Endothelial cell (in vitro differentiated cells): ENCODE measurements around the gene EXOG. TPM values are rescaled to one million over a fixed set of nuclear protein-coding genes. Genes with fewer than 3 reads are reported as not detected.
A peak's percentile ranks its signal among the peaks of the same experiment; 100 is the strongest.

ENCODE experiments used
- DNase-seq: peaks from one replicate; pipeline ENCODE4 v3.0.0; 2021; ENCODE audit warnings: low spot score
- H3K27ac Mint-ChIP-seq: one replicate; pipeline ENCODE4 v1.8.0; 2021; ENCODE audit warnings: mixed read lengths, inconsistent platforms; ENCODE audit not compliant: unreplicated experiment
- H3K27me3 Mint-ChIP-seq: one replicate; pipeline ENCODE4 v1.8.0; 2021; ENCODE audit warnings: mild to moderate bottlenecking, moderate library complexity, mixed read lengths, inconsistent platforms; ENCODE audit not compliant: unreplicated experiment
- H3K36me3 Mint-ChIP-seq: one replicate; pipeline ENCODE4 v1.8.0; 2021; ENCODE audit warnings: mild to moderate bottlenecking, low read depth, mixed read lengths, inconsistent platforms; ENCODE audit not compliant: unreplicated experiment
- H3K4me1 Mint-ChIP-seq: one replicate; pipeline ENCODE4 v1.8.0; 2021; ENCODE audit warnings: mild to moderate bottlenecking, mixed read lengths, inconsistent platforms; ENCODE audit not compliant: unreplicated experiment
- H3K4me3 Mint-ChIP-seq: one replicate; pipeline ENCODE4 v1.8.0; 2021; ENCODE audit warnings: mild to moderate bottlenecking, mixed read lengths, inconsistent platforms; ENCODE audit not compliant: unreplicated experiment
- H3K9me3 Mint-ChIP-seq: one replicate; pipeline ENCODE4 v1.8.0; 2021; ENCODE audit warnings: mixed read lengths, inconsistent platforms; ENCODE audit not compliant: unreplicated experiment
- CTCF ChIP-seq: fragments of 200-600 bp; sonication (generic); IDR thresholded peaks from one replicate; pipeline ENCODE4 v1.5.0; 2021; ENCODE audit warnings: antibody characterized with exemption; ENCODE audit not compliant: unreplicated experiment
- total RNA-seq: library from RNA; stranded (reverse); fragmentation: NEBNext Ultra II Directional; extraction: Animal tissue kit (Norgen Biotek cat#: 25700); gene quantifications from one replicate; pipeline ENCODE4 v1.2.1, GENCODE V29; 2021; ENCODE audit not compliant: unreplicated experiment

The EXOG gene
- total RNA-seq, 1 donor from 2014 or later: 18.3 TPM

DNA sequence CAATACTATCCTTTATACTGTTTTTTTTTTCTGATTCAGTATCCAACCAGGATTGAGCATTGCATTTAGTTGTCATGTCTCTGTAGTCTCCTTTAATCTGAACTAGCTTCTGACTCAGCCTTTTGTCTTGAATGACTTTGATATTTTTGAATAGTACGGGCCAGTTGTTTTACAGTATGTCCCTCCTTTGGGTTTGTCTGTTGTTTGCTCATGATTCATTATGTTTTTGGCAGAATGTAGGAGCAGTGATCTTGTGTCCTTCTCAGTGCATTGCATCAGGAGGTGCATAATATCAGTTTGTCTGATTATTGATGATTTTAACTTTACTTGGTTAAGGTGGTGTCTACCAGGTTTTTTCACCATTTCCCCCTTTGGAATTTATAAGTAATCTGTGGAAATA, 20.5 kb downstream of the EXOG start:
- DNase-seq: no peak
- no peak overlapping the region for H3K4me3 Mint-ChIP-seq
- H3K27me3 Mint-ChIP-seq: peaks cover 2% of the 10 kb centered on the region
- H3K9me3 Mint-ChIP-seq: no peaks in the 10 kb centered on the region
- no peak overlapping the region for H3K27ac Mint-ChIP-seq
- H3K4me1 Mint-ChIP-seq: peaks cover 7% of the 10 kb centered on the region
- peaks cover 8% of the 10 kb centered on the region for H3K36me3 Mint-ChIP-seq
- no peak for TF ChIP-seq CTCF

DNA sequence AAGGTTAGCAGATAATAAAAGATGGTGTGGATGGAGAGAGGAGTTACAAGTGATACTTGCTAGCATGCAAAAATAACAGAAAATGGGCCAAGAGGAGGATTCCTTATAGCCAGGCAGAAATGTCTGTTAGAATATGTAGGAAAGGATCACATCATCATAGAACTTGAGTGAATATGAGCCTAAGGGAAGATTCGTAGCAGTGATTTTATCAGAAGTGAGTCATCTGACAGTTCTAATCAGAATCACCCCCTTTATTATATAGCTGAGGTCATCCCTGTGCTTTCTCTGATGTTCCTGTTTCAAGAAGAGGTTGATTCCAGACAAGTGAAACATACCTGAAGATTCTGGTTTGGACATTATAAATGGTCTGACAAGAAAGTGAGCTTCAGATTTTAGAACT, 22.9 kb downstream of the EXOG start:
- Mint-ChIP-seq H3K4me3 (no peak overlapping the region), H3K4me1 (peaks cover 7% of the 10 kb centered on the region), H3K27ac (no peak overlapping the region), H3K9me3 (no peaks in the 10 kb centered on the region), H3K36me3 (peaks cover 3% of the 10 kb centered on the region), H3K27me3 (peaks cover 2% of the 10 kb centered on the region)
- TF ChIP-seq CTCF: no peak
- DNase-seq: no peak

DNA sequence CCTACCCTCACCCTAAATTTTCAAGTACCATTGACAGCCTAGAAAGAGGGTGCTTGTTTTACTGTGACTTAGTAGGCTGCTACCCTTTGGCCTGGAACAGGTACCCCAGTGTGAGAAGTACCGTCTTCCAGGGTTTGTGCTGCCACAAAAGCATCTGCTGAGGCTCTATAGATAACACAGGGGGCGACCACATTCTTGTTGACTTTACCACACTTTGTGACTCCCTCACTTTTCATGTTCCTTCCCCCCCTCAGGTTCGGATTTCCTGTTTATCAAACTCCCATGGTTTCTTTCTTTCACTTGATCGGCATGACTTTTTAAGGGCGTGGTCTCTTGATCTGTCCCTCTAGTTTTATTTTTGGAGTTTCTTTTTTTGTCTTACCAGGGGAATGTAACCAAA, 23.5 kb downstream of the EXOG start:
- H3K27me3 Mint-ChIP-seq: peaks cover 2% of the 10 kb centered on the region
- H3K9me3 Mint-ChIP-seq: no peaks in the 10 kb centered on the region
- no peak for DNase-seq
- TF ChIP-seq CTCF: no peak
- no peaks in the 10 kb centered on the region for H3K36me3 Mint-ChIP-seq
- H3K4me3 Mint-ChIP-seq: no peak overlapping the region
- H3K27ac Mint-ChIP-seq: no peak overlapping the region
- peaks cover 7% of the 10 kb centered on the region for H3K4me1 Mint-ChIP-seq

DNA sequence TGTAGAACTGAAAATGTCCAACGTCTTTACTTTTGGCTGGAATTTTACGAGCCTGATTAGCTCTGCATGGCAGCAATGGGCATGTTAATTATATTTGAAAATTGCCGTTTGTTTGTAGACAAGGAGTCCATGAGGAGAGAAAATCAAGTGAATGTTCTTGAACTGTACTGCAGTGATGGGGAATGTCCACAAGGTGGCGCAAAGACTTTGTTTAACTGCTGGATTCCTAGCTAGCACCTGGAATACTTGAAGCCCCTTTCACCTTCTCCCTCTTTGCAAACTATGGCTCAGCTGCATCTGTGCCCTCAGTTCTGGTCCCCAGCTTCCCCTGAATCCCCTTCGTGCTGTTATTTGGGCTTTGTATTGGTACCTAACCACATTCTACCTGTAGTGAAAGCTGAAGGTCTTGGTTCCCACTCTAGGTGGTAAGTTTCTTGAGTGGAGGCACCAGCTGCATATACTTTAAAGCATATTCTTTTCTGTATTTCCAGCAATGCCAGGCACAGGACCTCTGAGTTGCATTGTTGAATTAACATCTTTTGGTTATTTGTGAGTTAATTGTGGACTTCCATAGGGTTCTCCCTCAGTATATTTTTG, 25.3 kb downstream of the EXOG start:
- H3K27ac Mint-ChIP-seq: no peak overlapping the region
- H3K9me3 Mint-ChIP-seq: no peaks in the 10 kb centered on the region
- peak; percentile 97 for TF ChIP-seq CTCF
- peak; percentile 67 for DNase-seq
- peaks cover 7% of the 10 kb centered on the region for H3K4me1 Mint-ChIP-seq
- H3K4me3 Mint-ChIP-seq: no peak overlapping the region
- peaks cover 2% of the 10 kb centered on the region for H3K27me3 Mint-ChIP-seq
- peaks cover 5% of the 10 kb centered on the region for H3K36me3 Mint-ChIP-seq

DNA sequence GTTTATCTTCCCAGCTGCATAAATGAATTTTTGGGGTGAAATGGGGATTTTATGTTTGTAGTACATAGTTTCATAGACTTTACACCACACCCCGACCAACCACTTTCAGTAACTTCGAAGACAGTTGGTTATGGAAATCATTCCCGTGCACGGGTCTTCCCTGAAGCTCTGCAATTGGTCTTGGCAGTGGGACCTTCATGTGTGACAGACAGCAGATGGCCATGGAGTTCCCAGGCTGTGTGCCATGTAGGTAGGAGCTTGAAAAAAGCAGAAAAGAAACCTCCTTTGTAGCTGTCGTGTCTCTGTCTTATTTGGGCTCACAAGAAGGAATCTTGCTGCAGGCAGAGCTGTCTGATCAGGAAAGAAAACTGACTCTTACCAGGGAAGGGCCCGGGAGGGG, 25.9 kb downstream of the EXOG start:
- Mint-ChIP-seq H3K9me3 (no peaks in the 10 kb centered on the region), H3K4me3 (no peak overlapping the region), H3K36me3 (peaks cover 5% of the 10 kb centered on the region), H3K4me1 (peaks cover 7% of the 10 kb centered on the region), H3K27ac (no peak overlapping the region), H3K27me3 (peaks cover 2% of the 10 kb centered on the region)
- DNase-seq: no peak
- no peak for TF ChIP-seq CTCF
